Activated T-helper 9 cell treated with anti-CD3 and anti-CD28 coated beads, Interleukin-2, amount 50 U/mL, for 16 hours (primary cell): ENCODE results near the gene DDAH1.
"Not testable (repeated sequence)": the region's sequence is repeated elsewhere in the genome, so short reads cannot be mapped to it uniquely, and the experiment has no call there.

Source experiments
- DNase-seq: peaks from one replicate; pipeline ENCODE4 v3.0.0-alpha.2; 2020; ENCODE audit warnings: low read depth

The DDAH1 gene

GRCh38 chr1:85359874-85360721 lies 104.9 kb downstream of the DDAH1 start:
- no peak for DNase-seq

GRCh38 chr1:85358702-85359438 lies 106.1 kb downstream of the DDAH1 start:
- no peak for DNase-seq

DNA sequence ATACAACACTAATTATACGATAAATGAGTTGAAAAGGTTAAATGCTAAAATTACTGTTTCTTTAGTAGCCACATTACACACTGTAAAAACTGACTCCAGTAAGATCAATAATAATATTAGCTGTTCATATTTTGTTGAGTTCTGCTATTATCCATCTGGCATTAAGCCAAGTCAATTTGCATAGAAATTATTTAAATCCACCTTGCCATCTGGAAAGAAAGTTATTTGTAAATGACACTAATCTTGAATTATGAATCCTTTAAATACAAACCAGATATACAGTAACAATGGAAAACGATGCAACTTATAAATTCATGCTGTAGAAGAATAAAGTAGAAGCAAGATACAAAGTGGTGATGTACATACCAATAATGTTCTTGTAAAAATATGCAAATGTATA lies 107.1 kb downstream of the DDAH1 start:
- no peak for DNase-seq

DNA sequence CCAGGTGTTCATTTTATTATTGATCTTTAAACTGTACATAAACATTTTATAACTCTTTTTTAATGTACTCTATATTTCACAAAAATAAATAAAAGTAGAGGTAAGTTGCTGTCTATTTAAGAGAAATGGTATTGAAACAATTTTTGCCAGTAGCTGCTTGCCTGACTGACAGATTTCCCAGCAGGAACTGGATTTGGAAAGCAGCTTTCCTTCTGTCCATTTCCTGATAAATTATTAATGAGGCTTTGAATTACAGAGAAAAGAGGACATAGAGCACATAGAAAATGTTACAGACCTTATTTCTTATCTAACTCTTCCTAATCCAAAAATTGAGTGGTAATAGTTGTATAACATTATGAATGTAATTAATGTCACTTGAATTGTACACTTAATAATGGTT lies 108.8 kb downstream of the DDAH1 start:
- DNase-seq = no peak

DNA sequence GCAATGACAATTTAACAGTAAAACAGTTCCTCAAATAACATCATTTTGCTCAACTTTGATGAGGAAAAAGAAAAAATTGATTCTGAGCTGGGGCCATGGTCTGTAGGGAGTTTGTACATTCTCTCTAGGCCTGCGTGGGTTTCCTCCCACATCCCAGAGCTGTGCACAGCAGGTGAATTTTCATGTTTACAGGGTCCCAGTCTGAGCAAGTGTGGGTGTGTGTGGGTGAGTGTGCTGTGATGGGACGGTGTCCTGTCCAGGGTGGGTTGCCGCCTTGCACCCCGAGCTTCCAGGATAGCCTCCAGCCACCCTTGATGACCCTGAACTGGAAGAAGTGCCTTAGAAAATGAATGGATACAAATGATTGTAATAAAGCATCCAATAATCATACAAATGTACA lies 112.9 kb downstream of the DDAH1 start:
- no peak for DNase-seq

GRCh38 chr1:85351202-85351828 lies 113.6 kb downstream of the DDAH1 start:
- no peak for DNase-seq

GRCh38 chr1:85349224-85349623 lies 115.7 kb downstream of the DDAH1 start:
- DNase-seq = no peak

DNA sequence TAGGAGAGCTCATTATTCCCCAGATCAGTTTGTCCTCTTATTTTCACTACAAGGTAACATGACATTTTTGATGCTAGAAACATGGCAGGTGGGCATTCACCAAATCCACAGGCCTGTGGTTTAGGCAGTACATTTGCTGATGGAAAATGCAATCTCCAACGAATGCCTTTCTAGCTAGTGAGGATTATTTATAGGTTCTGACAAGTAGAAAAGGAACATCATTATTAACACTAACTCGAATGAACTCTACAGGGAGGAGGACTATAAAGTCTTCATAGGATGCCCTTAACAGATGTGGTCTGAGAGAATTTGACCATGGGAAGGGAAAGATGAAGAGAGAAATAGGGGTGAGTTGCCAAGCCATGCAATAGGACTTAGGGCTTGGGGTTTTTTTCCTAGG lies 117.1 kb downstream of the DDAH1 start:
- no peak for DNase-seq

- DNase-seq = not testable (repeated sequence)
These were observed 117.7 kb downstream of the DDAH1 start for GRCh38 chr1:85347275-85347674.

DNA sequence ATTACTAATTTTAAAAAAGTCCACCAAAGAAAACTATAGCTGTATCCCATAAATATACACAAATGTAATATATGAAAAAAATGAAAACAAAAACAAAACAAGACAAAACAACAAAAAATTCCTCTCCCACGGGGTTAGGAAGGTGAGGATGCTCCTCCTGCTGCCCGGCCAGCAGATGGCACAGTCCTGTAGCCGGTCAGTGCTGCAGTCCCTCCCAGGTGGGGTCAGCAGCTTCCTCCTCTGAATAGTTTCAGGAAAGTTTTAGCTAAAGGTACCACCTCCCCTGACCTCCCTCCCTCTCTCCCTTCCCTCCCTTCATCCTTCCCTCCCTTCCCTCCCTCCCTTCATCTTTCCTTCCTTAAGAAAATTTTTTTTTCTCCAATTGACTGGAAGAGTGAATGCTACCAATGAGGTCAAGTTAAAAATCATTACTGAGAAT lies 120.7 kb downstream of the DDAH1 start:
- DNase-seq = no peak

- no peak for DNase-seq
These were observed 121.2 kb downstream of the DDAH1 start for GRCh38 chr1:85343612-85344255.

GRCh38 chr1:85343213-85343611 lies 121.7 kb downstream of the DDAH1 start:
- DNase-seq = no peak

DNA sequence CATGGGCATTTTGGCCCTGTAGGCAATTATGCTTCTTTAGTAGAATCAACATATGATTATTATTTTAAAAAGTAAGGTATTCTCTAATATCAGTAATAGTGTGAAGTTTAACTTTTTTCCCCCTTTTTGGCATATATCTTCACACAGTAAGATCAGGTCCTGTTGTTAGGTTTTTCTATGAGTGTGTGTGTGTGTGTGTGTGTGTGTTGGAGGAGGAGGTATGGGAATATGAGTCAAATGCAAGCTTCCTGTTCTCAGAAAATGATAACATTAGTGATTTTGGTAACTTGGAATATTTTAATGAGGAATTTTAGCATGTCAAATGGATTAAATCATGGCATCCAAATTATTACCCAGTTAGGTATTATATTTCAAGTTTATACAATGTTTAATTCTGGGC lies 122.8 kb downstream of the DDAH1 start:
- DNase-seq = no peak

DNA sequence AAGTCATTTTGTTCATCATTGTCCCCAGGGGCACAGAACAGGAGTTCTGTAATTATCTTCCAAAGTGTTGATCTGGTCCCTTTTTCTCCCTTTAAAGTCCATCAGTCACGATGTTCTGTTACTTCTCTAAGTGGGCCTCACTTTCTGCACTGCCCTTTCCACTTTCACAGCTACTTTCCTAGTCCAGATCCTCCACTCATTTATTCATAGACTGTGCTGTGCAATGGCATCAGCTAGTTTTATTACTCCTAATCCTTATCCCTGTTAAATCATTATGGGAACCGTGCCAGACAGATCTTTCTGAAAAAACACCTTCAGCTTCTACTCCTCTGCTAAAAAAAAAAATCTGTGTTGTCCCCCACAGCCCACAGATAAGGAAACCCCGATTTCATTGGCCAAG lies 124.5 kb downstream of the DDAH1 start:
- DNase-seq = no peak

GRCh38 chr1:85339656-85340399 lies 125.1 kb downstream of the DDAH1 start:
- DNase-seq = no peak

DNA sequence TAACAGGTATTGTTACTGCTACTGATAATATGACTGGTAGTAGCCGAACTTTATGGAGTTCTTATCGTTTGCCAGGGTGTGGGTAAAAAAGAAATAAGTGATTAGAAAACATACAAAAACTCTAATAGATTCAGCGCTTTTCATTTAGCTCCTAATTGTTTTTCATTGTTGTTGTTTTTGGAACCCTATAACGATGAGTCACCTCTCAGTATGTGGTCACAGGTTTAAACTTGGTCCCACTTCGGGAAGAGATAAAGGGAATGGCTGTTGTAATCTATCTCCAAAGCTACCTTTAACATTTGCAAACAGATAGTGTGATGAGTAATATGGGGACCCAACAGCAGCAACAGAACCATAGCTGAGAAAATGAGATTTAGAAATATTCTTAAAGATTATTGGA lies 125.9 kb downstream of the DDAH1 start:
- no peak for DNase-seq

DNA sequence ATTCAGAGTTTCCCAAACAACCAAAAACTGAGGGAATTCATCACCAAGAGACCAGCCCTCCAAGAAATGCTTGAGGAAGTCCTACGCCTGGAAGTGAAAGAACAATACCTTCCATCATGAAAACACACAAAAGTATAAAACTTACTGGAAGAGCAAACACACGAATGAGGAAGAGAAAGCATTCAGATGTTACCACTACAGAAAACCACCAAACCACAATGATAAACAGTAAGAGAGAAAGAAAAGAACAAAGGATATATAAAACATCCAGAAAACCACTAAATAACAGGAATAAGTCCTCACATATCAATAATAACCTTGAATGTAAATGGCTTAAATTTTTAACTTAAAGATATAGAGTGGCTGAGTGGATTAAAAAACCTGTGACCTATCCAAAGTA lies 130.0 kb downstream of the DDAH1 start:
- no peak for DNase-seq

DNA sequence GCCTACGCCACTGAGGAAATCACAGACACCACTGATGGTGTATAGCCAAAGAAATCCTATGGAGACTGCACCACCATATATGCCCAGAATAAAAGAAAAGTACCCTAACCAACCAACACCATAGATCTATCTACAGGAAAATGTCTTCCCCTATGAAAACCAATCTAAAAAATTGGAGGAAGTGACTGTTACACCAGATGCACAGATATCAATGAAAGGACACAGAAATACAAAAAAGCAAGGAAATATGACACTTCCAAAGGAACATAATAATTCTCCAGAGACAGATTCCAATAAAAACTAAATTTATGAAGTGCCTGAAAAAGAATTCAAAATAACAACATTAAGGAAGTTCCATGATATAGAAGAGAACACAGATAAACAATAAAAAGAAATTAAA lies 131.8 kb downstream of the DDAH1 start:
- no peak for DNase-seq

DNA sequence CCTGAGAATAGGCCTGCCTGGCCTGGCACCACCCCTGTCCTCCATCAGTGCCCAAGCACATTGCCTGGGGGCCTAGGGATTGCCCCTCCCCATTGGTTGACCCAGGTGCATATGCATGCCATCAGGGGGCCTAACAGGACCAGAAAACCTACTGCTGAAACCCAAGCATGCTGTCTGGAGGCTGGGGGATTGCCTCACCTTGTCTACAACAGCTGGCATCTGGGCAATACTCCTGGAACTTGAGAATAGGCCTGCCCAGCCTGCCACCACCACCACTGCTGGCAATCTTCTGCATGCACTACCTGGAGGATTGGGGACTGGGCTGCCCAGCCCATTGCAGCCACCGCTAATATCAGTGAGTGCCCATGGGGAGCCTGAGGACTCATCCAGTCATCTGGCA lies 132.4 kb downstream of the DDAH1 start:
- no peak for DNase-seq

- no peak for DNase-seq
These were observed 134.2 kb downstream of the DDAH1 start for GRCh38 chr1:85330711-85331290.

DNA sequence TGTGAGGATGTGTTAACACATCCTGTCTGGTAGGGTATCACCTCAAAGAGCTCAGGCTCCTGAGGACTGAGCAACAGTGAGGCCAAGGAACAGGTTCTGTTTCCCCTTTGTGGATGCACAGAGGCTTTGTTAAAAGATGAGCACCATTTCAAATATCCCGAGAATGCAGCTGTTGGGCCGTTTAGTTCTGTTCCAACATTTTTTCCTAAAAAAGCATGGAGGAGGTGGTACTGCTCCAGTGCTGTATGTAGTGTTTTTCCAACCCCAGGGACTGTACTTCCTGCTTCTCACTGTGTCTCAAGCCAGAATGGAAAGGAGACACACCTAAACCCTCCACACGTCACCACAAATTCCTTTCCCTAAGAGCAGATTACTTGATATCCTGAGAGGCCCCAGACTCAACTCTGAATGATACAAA lies 134.7 kb downstream of the DDAH1 start:
- no peak for DNase-seq
